Measurements from ENCODE around the gene LGALS3BP. TPM values are rescaled to one million over a fixed set of nuclear protein-coding genes. Genes with fewer than 3 reads are reported as not detected.

LGALS3BP gene
- total and polyA plus RNA-seq, 2 experiments from 2014 or later, result 185 to 213 TPM

- TF ChIP-seq CTCF (IDR thresholded peaks at IDR 0.05; ENCODE audit: low read depth, low read length), result no peak
- no peaks in the 10 kb centered on the region for H3K9me3 ChIP-seq (ENCODE audit: low read depth)
- DNase-seq (ENCODE audit: low read depth in 1 of 2, low spot score in 1 of 2), result peak; percentile 89 to 92
- H3K4me3 ChIP-seq, result peak within 1 kb of the TSS; percentile 70
- H3K27me3 ChIP-seq, result no peaks in the 10 kb centered on the region
- peaks cover 14% of the 10 kb centered on the region for H3K4me1 ChIP-seq (ENCODE audit: low read depth)
- H3K27ac ChIP-seq, result peak within 1 kb of the TSS; percentile 67
- no peaks in the 10 kb centered on the region for H3K36me3 ChIP-seq
These were observed 29.9 kb upstream of the LGALS3BP start, which contains the start of gene CANT1 for GRCh38 chr17:79009397-79010303. Gene CANT1, minus strand, starts transcription at chr17:79009764. Its CDS starts 12,142 bp downstream, at chr17:78997622.

- Histone ChIP-seq H3K4me1 (ENCODE audit: low read depth) (peaks cover 14% of the 10 kb centered on the region), H3K4me3 (peak overlapping the region; percentile 70), H3K9me3 (ENCODE audit: low read depth) (no peaks in the 10 kb centered on the region), H3K27ac (no peak overlapping the region), H3K36me3 (no peaks in the 10 kb centered on the region), H3K27me3 (no peaks in the 10 kb centered on the region)
- no peak for DNase-seq (ENCODE audit: low read depth in 1 of 2, low spot score in 1 of 2)
- no peak for TF ChIP-seq CTCF (IDR thresholded peaks at IDR 0.05; ENCODE audit: low read depth, low read length)
These were observed 29.1 kb upstream of the LGALS3BP start for GRCh38 chr17:79008666-79009387.

- H3K27me3 ChIP-seq, result no peaks in the 10 kb centered on the region
- H3K4me3 ChIP-seq, result no peak overlapping the region
- no peak for TF ChIP-seq CTCF (IDR thresholded peaks at IDR 0.05; ENCODE audit: low read depth, low read length)
- H3K4me1 ChIP-seq (ENCODE audit: low read depth), result peaks cover 14% of the 10 kb centered on the region
- H3K36me3 ChIP-seq, result no peaks in the 10 kb centered on the region
- H3K27ac ChIP-seq, result no peak overlapping the region
- DNase-seq (ENCODE audit: low read depth in 1 of 2, low spot score in 1 of 2), result no peak
- H3K9me3 ChIP-seq (ENCODE audit: low read depth), result no peaks in the 10 kb centered on the region
These were observed 28.0 kb upstream of the LGALS3BP start for GRCh38 chr17:79007504-79008381.

- H3K4me3 ChIP-seq, result no peak overlapping the region
- H3K9me3 ChIP-seq (ENCODE audit: low read depth), result no peaks in the 10 kb centered on the region
- peaks cover 14% of the 10 kb centered on the region for H3K4me1 ChIP-seq (ENCODE audit: low read depth)
- no peak overlapping the region for H3K27ac ChIP-seq
- DNase-seq (ENCODE audit: low read depth in 1 of 2, low spot score in 1 of 2), result no peak
- no peak for TF ChIP-seq CTCF (IDR thresholded peaks at IDR 0.05; ENCODE audit: low read depth, low read length)
- H3K27me3 ChIP-seq, result no peaks in the 10 kb centered on the region
- H3K36me3 ChIP-seq, result no peaks in the 10 kb centered on the region
These were observed 27.2 kb upstream of the LGALS3BP start for GRCh38 chr17:79006794-79007503.

All from cardiac muscle cell (in vitro differentiated cells and primary cell).